GM19328 (cell line): ENCODE data around the gene FLNA.
"Not testable (repeated sequence)": the region's sequence is repeated elsewhere in the genome, so short reads cannot be mapped to it uniquely, and the experiment has no call there.

ENCODE experiments used
- ATAC-seq: cut with Tn5 transposase; IDR thresholded peaks from one replicate; pipeline ENCODE4 v1.9.1; 2021; ENCODE audit warnings: mild to moderate bottlenecking, moderate library complexity; ENCODE audit not compliant: unreplicated experiment

The FLNA gene

DNA sequence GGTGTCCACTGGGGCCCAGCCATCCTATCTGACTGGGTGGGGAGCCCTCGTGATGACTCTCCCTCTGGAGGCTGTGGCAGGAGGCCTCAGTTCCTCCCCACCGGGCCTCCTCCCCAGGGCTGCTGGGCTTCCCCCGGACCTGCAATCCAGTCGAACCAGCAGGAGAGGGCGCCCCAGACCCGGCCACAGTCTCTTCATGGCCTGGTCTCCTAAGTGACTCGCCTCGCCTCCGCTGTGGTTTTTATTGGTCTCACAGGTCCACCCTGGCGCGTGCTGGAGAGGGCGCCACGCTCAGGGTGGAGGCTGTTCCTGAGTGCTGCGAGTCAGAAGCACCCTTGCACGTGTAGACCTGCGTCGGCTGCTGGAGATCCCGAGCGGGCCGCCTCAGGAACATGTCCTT is 30.8 kb downstream of the FLNA start:
- not testable (repeated sequence) for ATAC-seq

GRCh38 chrX:154343063-154343462 is 31.4 kb downstream of the FLNA start:
- not testable (repeated sequence) for ATAC-seq

GRCh38 chrX:154341399-154342298 is 32.8 kb downstream of the FLNA start:
- peak; percentile 73 for ATAC-seq

DNA sequence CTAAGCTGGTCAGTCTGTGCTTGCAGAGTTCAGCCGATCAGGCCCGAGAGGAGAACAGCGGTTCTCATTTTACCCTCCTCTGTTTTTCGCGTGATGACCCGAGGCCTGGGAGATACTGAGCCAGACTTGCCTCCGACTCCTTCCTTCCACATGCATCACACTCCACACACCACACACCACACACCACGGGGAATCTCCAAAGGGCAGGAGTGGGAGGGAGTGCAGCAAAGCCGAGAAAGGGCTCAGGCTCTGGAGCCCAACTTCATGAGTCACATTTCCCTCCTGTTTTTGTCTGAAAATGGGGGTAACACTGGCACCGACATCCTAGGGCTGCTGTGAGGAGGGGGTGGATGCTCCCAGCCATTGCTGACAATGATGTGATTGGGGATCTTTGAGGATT is 39.9 kb downstream of the FLNA start:
- ATAC-seq: no peak

DNA sequence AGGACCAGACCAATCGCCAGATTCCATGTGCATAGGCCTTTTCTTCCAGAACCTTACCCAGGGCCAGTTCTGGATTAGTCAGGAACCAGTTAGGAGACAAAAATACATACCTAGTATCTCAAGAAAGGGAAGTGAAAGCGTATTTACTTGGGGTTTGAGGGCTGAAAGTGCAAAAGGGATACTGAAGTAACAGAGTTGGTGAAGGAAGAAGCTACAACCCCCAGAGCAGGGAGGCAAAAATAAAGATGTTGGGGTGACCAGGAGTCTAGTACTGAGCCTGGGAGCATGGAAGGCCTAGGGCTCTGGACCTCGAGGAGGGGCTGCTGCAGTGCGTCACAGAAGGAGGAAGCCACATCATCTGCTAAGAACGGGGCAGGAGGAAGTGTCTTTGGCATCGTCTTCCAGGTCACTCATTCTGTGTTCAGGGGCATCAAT is 40.6 kb downstream of the FLNA start:
- no peak for ATAC-seq

GRCh38 chrX:154333116-154333515 is 41.3 kb downstream of the FLNA start:
- ATAC-seq: no peak

GRCh38 chrX:154332561-154332960 is 41.9 kb downstream of the FLNA start:
- ATAC-seq: no peak

- no peak for ATAC-seq
Measured at GRCh38 chrX:154329294-154329693, 45.1 kb downstream of the FLNA start.

DNA sequence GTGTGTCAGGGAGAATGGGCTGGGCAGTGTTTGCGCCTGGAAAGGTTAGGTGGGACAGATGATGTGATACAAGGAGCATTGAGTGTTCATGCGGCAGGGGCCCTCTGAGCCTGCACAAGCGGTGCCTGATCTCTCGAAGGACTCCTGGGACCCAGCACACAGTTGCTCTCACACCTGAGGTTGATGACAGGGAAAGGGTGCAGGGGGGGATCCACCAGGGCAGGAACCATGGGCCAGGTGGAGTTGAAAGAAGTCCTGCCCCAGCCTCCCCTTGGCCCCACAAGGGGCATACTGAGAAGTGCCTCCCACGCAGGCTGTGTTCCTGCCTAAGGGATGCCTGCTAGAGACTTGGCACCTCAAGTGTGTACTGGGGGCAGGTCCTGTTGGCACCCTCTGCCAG is 45.8 kb downstream of the FLNA start:
- ATAC-seq: no peak

DNA sequence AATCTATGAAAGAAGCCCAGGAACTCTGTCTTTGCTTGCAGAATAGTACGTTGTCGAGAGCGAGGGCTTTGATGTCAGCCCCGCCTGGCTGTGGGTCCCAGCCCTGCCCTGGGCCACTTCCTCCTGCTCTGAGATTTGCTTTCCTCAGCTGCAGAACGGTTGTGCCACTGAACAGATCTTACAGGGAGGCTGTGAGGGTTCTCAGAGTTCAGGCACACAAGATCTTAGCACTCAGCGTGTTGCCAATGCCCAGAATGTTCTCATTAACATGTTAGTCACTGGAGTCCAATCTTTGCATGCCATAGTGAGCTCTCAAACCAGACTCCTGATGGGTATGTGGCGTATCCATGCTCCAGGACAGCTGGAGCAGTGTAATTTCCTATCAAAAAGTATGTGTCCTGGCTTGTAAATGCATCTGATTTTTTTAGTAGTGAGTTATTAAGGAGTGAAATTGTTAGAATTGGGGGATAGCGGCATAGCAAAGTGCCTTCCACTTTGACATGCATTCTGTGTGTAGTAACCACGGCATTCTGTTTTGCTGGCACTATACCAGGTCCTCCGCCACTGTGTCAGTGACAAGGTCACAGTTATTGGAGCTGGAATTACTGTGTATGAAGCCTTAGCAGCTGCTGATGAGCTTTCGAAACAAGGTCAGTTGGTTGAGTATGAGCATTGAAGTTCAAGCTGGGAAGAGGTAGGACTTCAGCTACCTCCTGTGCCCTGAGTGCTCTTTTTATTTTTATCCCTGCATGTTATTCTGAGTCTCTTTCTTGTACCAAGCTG is 47.2 kb downstream of the FLNA start:
- no peak for ATAC-seq

GRCh38 chrX:154325541-154325940 is 48.9 kb downstream of the FLNA start:
- no peak for ATAC-seq

DNA sequence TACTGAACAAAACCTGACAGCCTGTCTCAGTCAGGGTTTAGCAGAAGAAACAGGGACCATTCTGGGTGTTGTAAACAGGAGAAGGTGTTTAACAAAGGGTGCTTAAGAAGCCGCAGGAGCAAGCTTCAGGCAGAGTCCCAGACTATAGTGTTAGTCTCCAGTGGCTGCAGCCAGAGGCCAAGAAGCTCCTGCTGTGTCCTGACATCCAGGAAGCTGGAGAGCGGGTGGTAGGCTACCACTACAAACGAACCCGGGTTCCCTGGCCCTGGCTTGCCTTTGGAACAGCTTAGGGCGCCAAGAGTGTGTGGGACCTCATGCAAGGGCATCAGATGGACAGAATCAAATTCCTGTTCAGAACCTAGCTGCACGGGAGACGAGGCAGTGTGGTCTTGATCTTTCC is 50.9 kb downstream of the FLNA start:
- no peak for ATAC-seq

GRCh38 chrX:154322890-154323289 is 51.5 kb downstream of the FLNA start:
- ATAC-seq: no peak

DNA sequence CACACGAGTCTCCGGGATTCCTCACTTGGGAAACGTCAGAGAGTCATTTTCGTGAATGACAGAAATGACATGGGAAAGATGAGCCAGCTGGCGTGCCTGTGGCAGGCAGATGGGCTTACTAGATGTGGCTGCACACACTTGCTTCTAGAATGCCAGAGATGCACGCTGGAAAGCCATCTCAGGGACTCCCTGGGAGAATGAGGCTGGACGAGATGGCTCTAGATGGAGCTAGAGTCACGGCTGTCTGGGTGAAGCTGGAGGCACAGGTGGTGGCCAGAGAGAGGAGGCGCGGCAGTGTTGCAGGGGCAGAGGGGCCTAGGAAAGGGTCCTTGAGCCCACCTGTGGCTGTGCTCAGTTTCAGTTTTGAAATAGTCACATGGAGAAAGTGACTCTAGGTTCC is 52.8 kb downstream of the FLNA start:
- no peak for ATAC-seq

- no peak for ATAC-seq
Measured at GRCh38 chrX:154321152-154321551, 53.3 kb downstream of the FLNA start.

GRCh38 chrX:154320406-154320805 is 54.0 kb downstream of the FLNA start:
- no peak for ATAC-seq

DNA sequence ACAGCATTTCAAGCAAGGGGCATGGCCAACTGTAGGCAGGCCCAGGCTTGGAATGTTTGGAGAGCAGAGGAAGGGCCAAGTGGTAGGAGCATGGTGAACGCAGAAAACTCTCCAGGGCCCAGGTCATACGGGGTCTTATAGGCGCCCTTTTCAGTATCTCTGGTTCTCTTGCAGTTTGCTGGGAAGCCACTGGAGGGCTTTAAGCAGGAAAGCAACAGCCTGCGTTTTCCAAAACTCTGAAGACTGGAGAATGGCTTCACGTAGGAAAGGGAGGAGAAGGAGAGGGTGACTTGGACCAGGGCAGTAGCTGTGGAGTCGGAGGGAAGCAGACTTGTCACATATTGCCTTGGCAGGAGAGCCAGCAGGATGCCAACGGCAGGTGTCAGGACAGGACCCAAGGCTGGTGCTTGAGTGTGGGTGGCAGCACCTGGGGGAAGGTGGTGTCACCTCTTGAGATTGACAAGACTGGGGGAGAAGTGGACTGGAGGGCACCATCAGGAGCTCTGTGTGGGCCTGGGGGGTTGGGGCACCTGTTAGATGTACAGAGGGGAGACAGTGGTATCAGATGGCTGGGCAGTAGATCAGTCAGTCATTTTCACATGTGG is 56.9 kb downstream of the FLNA start:
- ATAC-seq: no peak

- no peak for ATAC-seq
Measured at GRCh38 chrX:154315416-154315815, 59.0 kb downstream of the FLNA start.

GRCh38 chrX:154313147-154313546 is 61.3 kb downstream of the FLNA start:
- ATAC-seq: no peak

DNA sequence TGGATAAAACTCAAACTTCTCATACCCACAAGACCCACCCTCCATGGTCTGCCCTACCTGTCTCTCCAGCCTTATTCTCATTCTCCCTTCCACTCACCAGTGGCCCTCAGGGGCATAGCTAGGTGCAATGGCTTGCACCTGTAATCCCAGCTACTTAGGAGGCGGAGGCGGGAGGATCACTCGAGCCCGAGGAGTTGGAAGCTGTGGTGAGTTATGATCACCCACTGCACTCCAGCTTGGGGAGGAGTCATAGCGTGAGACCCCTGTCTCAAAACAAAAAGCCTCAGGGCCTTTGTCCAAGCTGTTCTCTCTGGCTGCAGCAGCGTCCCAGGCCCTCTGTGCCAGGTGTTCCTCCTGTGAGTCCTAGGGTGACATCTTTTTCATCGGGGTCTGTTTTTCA is 62.3 kb downstream of the FLNA start:
- no peak for ATAC-seq
